ENCODE results near the gene AURKAIP1. TPM values are rescaled to one million over a fixed set of nuclear protein-coding genes. Genes with fewer than 3 reads are reported as not detected.

The AURKAIP1 gene
- total and polyA plus RNA-seq, 2 of the 13 experiments (the other 11 are each of a cell fraction or from before 2014, with no cell fraction given), result 69.5 to 175 TPM

GRCh38 chr1:1400576-1401456 is 25.8 kb upstream of the AURKAIP1 start (continued):
- no peak for TF ChIP-seq DDIT3 (CRISPR knock-in tag; IDR thresholded peaks at IDR 0.05)
- no peak for TF ChIP-seq ZNF782 (CRISPR knock-in tag; IDR thresholded peaks at IDR 0.05; ENCODE audit: borderline replicate concordance)
- peak; percentile 88 for TF ChIP-seq MIXL1 (CRISPR knock-in tag; IDR thresholded peaks at IDR 0.05)
- no peak for TF ChIP-seq ZNF12 (CRISPR knock-in tag; IDR thresholded peaks at IDR 0.05)
- TF ChIP-seq NFKBIZ (CRISPR knock-in tag; IDR thresholded peaks at IDR 0.05), result peak; percentile 70; the same call in 1 of the 2 replicates
- TF ChIP-seq MXD4 (CRISPR knock-in tag; IDR thresholded peaks at IDR 0.05), result peak; percentile 91
- no peak for TF ChIP-seq PHB2 (IDR thresholded peaks at IDR 0.05; ENCODE audit: partially characterized antibody)
- TF ChIP-seq ATAD3A (CRISPR knock-in tag; IDR thresholded peaks at IDR 0.05), result no peak
- TF ChIP-seq ZNF432 (CRISPR knock-in tag; IDR thresholded peaks at IDR 0.05; ENCODE audit: borderline replicate concordance), result no peak
- TF ChIP-seq SP140L (CRISPR knock-in tag; IDR thresholded peaks at IDR 0.05; ENCODE audit: borderline replicate concordance), result no peak
- TF ChIP-seq ZNF460 (CRISPR knock-in tag; IDR thresholded peaks at IDR 0.05; ENCODE audit: borderline replicate concordance), result no peak; the same call in 1 of the 2 replicates
- TF ChIP-seq ZSCAN25 (CRISPR knock-in tag; IDR thresholded peaks at IDR 0.05), result peak; percentile 92
- peak; percentile 96 for TF ChIP-seq ZGPAT (CRISPR knock-in tag; IDR thresholded peaks at IDR 0.05)
- TF ChIP-seq HMGXB4 (CRISPR knock-in tag; IDR thresholded peaks at IDR 0.05; ENCODE audit: borderline replicate concordance in 1 of 2, low read depth in 1 of 2), result peak; percentile 74 to 97
- TF ChIP-seq BHLHE40 (IDR thresholded peaks at IDR 0.05; ENCODE audit: low read length), result peak; percentile 88
- TF ChIP-seq JDP2 (CRISPR knock-in tag; IDR thresholded peaks at IDR 0.05; ENCODE audit: borderline replicate concordance), result peak; percentile 72; the same call in 1 of the 2 replicates
- TF ChIP-seq ATF2 (CRISPR knock-in tag; IDR thresholded peaks at IDR 0.05), result peak; percentile 92
- 0 out of 2 replicates have a peak, but pooled peaks have one; percentile 39 for TF ChIP-seq ZNF567 (CRISPR knock-in tag; IDR thresholded peaks at IDR 0.05; ENCODE audit: borderline replicate concordance)
- peak; percentile 88 for TF ChIP-seq SSRP1 (CRISPR knock-in tag; IDR thresholded peaks at IDR 0.05)
- 0 out of 2 replicates have a peak, but pooled peaks have one; percentile 59 for TF ChIP-seq CERS6 (CRISPR knock-in tag; IDR thresholded peaks at IDR 0.05)
- TF ChIP-seq GATAD2A (CRISPR knock-in tag; IDR thresholded peaks at IDR 0.05), result peak; percentile 96
- peak; percentile 70 for TF ChIP-seq ZNF263 (CRISPR knock-in tag; IDR thresholded peaks at IDR 0.05)
- TF ChIP-seq NFIC (IDR thresholded peaks at IDR 0.05; ENCODE audit: low read length), result no peak
- TF ChIP-seq ATM (IDR thresholded peaks at IDR 0.05; ENCODE audit: borderline replicate concordance), result no peak
- no peak for TF ChIP-seq NR3C1 (CRISPR knock-in tag; IDR thresholded peaks at IDR 0.05)
